ENCODE measurements around the gene MFSD2B. TPM values are rescaled to one million over a fixed set of nuclear protein-coding genes. Genes with fewer than 3 reads are reported as not detected.

The MFSD2B gene
- total RNA-seq, 1 experiment from 2014 or later: 0.39 TPM

GRCh38 chr2:23988371-23988770, 21.5 kb upstream of the MFSD2B start:
- BruUV-seq (replicated peaks): no TSS peak
- H3K9ac ChIP-seq (ENCODE audit: low read length): no peak overlapping the region
- no peaks in the 10 kb centered on the region for H3K9me2 ChIP-seq (ENCODE audit: insufficient read depth)
- ChIA-PET CTCF (no interaction called here), POLR2A (no interaction called here), RAD21 (ENCODE audit: low non-redundant PET in 1 of 2, low total read pairs in 2 of 2, uncharacterized antibody in 2 of 2, unreplicated experiment in 2 of 2) (no interaction called here)
- H3K4me2 ChIP-seq (ENCODE audit: low read length): no peak overlapping the region
- intact Hi-C loops (cut with micrococcal nuclease): loop anchor here (2.0 to 10.0 kb wide), 3 partner anchors 96 to 396 kb away; partner anchors contain the start of gene TP53I3
- no peaks in the 10 kb centered on the region for H4K20me1 ChIP-seq (ENCODE audit: insufficient read depth)
- H3K4me3 ChIP-seq (replicated peaks in 1 of 2; ENCODE audit: low read depth in 1 of 2, low read length in 2 of 2): no peak overlapping the region
- H3K36me3 ChIP-seq (ENCODE audit: control insufficient read depth in 1 of 2, insufficient read depth in 2 of 2, low read length in 2 of 2): no peaks in the 10 kb centered on the region; a peak in 1 of 4 replicates
- H3K9me3 ChIP-seq (ENCODE audit: control insufficient read depth in 1 of 2, insufficient read depth in 1 of 2, low read depth in 1 of 2, low read length in 2 of 2): no peaks in the 10 kb centered on the region
- no peak overlapping the region for H2AFZ ChIP-seq (ENCODE audit: low read depth, low read length, poor library complexity, severe bottlenecking)
- no peak for TF ChIP-seq SRF (IDR thresholded peaks at IDR 0.05; ENCODE audit: low read depth)
- TF ChIP-seq POLR2AphosphoS5 (IDR thresholded peaks at IDR 0.05; ENCODE audit: low read depth, low read length): no peak
- no peak for TF ChIP-seq YY1 (IDR thresholded peaks at IDR 0.05; ENCODE audit: extremely low read depth, insufficient replicate concordance, low read depth, low read length)
- TF ChIP-seq REST (IDR thresholded peaks at IDR 0.05; ENCODE audit: low read depth): no peak
- no peak for TF ChIP-seq ZNF274 (IDR thresholded peaks at IDR 0.05; ENCODE audit: low read depth, low read length)
- TF ChIP-seq, protein P1, sequence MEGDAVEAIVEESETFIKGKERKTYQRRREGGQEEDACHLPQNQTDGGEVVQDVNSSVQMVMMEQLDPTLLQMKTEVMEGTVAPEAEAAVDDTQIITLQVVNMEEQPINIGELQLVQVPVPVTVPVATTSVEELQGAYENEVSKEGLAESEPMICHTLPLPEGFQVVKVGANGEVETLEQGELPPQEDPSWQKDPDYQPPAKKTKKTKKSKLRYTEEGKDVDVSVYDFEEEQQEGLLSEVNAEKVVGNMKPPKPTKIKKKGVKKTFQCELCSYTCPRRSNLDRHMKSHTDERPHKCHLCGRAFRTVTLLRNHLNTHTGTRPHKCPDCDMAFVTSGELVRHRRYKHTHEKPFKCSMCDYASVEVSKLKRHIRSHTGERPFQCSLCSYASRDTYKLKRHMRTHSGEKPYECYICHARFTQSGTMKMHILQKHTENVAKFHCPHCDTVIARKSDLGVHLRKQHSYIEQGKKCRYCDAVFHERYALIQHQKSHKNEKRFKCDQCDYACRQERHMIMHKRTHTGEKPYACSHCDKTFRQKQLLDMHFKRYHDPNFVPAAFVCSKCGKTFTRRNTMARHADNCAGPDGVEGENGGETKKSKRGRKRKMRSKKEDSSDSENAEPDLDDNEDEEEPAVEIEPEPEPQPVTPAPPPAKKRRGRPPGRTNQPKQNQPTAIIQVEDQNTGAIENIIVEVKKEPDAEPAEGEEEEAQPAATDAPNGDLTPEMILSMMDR (IDR thresholded peaks at IDR 0.05 in 2 of 3, conservative IDR thresholded peaks at IDR 0.05 in 1 of 3; ENCODE audit: borderline replicate concordance in 1 of 3, insufficient read depth in 1 of 3, low read depth in 2 of 3, low read length in 2 of 3): peak; percentile 39 to 57 (median 56); a peak in 4 of 6 replicates
- no peak for TF ChIP-seq EZH2 (IDR thresholded peaks at IDR 0.05)
- no peak for TF ChIP-seq EGR1 (IDR thresholded peaks at IDR 0.05; ENCODE audit: low read depth)
- no peak for TF ChIP-seq TCF7L2 (IDR thresholded peaks at IDR 0.05; ENCODE audit: borderline replicate concordance, extremely low read depth, insufficient read depth, insufficient read length)
- peak; percentile 66 for TF ChIP-seq RAD21 (IDR thresholded peaks at IDR 0.05; ENCODE audit: low read depth)
- no peak for TF ChIP-seq CBX3 (IDR thresholded peaks at IDR 0.05; ENCODE audit: low read depth)
- no peak for TF ChIP-seq CEBPB (IDR thresholded peaks at IDR 0.05; ENCODE audit: low read depth)
- no peak for TF ChIP-seq ELF1 (IDR thresholded peaks at IDR 0.05; ENCODE audit: borderline replicate concordance, low read depth)
- TF ChIP-seq FOSL1 (IDR thresholded peaks at IDR 0.05; ENCODE audit: low read depth): no peak
- no peak for TF ChIP-seq ZFX (IDR thresholded peaks at IDR 0.05)
- TF ChIP-seq, protein P2, sequence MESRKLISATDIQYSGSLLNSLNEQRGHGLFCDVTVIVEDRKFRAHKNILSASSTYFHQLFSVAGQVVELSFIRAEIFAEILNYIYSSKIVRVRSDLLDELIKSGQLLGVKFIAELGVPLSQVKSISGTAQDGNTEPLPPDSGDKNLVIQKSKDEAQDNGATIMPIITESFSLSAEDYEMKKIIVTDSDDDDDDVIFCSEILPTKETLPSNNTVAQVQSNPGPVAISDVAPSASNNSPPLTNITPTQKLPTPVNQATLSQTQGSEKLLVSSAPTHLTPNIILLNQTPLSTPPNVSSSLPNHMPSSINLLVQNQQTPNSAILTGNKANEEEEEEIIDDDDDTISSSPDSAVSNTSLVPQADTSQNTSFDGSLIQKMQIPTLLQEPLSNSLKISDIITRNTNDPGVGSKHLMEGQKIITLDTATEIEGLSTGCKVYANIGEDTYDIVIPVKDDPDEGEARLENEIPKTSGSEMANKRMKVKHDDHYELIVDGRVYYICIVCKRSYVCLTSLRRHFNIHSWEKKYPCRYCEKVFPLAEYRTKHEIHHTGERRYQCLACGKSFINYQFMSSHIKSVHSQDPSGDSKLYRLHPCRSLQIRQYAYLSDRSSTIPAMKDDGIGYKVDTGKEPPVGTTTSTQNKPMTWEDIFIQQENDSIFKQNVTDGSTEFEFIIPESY (IDR thresholded peaks at IDR 0.05; ENCODE audit: extremely low read depth, insufficient replicate concordance, low read length): no peak
- no peak for TF ChIP-seq JUND (IDR thresholded peaks at IDR 0.05)
- no peak for TF ChIP-seq SIN3A (IDR thresholded peaks at IDR 0.05; ENCODE audit: low read depth)
- ATAC-seq: peak; percentile 78
- H3K79me2 ChIP-seq (ENCODE audit: insufficient read depth, low read length): no peaks in the 10 kb centered on the region
- DNase-seq (ENCODE audit: low read depth, low spot score): no peak
- H3K27me3 ChIP-seq (ENCODE audit: insufficient read depth, low read length): no peaks in the 10 kb centered on the region
- no peaks in the 10 kb centered on the region for H3K4me1 ChIP-seq (ENCODE audit: control insufficient read depth in 1 of 2, insufficient read depth in 2 of 2, low read length in 2 of 2)
- H3K27ac ChIP-seq (ENCODE audit: low read depth, low read length): no peak overlapping the region

All from HCT116 (cell line).